ENCODE results near the gene PALD1.

DNA sequence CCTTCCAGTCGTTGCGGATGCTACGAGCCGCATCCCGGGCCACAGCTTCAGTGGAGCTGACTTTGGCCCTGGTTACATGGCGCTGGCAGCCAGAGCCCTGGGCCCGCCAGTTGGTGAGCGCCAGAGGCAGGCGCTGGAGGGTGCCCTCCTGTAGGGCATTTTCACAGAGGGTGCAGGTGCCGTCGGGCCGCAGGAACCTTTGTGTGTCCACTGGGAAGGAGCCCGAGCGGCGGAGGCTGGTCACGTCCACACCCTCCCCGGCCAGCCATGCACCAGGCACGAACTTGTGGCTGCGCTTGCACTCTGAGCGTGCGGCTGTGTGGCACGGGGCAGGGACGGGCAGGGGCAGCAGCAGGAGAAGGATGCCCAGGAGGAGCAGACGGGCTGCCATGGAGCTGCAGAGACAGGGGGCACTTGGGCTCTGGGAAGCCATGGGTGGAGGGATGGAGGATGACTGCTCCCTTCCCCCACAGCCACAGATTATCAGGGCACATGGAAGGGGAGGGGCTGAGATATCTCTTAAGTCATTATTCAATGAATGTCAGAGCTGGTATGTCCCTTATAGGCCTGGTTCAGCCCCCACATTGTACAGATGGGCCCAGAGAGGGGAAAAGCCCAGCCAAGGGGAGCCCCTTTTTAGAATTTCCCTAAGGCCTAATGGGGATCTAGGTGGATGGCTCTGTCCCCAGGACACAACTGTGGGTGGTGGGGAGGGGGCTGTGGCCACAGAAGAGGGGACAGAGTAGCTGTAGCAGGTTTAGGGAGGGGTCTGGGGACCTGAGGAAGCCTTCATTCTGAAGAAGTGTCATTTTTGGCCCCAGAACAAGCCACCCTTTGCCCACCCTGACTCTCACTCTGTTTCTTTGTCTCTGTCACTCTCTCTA, 122.2 kb downstream of the PALD1 start:
- TF ChIP-seq CTCF (IDR thresholded peaks at IDR 0.05) (no peak), POLR2A (IDR thresholded peaks at IDR 0.05) (no peak)

All from thyroid gland (tissue), 4 donors.